ENCODE data around the gene CFAP221.

DNA sequence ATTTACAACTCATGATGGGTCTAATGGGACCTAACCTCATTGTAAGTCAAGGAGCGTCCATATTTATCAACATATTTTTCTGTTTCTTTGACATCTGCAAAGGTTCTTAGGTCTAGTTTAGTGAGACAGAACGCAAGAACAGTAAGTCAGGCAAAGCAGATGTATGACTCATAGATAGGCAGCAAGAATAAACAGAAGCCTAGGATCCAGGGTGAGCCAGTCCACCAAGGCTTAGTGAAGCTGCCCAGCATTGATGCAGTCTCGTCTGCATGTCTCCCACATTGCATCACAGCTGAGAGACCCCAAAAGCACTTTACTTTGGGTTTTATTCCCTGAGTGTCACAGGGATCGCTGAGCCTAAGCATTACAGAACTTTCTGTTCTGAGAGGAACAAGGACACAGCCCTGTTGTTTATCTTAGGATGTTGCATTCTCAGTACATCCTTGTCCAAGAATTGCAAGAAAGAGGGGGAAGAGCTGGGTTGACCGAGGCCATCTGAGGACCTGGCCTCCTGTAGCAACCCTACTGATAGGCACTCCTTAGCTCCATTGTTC is 105.2 kb downstream of the CFAP221 start:
- TF ChIP-seq SUZ12 (IDR thresholded peaks at IDR 0.05; ENCODE audit: unreplicated experiment) (no peak), CTCF (IDR thresholded peaks at IDR 0.05 in 2 of 3, conservative IDR thresholded peaks at IDR 0.05 in 1 of 3; ENCODE audit: control insufficient read depth in 2 of 3, extremely low read depth in 1 of 3, insufficient read depth in 1 of 3, low read depth in 3 of 3, low read length in 3 of 3) (no peak), RAD51 (IDR thresholded peaks at IDR 0.05) (no peak), ETV6 (conservative IDR thresholded peaks at IDR 0.05 in 1 of 2, IDR thresholded peaks at IDR 0.05 in 1 of 2; ENCODE audit: borderline replicate concordance in 1 of 2, low read depth in 1 of 2) (no peak), EZH2 (IDR thresholded peaks at IDR 0.05; ENCODE audit: borderline replicate concordance, control insufficient read depth, low read depth, low read length) (no peak), CHD4 (IDR thresholded peaks at IDR 0.05) (no peak), SP1 (IDR thresholded peaks at IDR 0.05; ENCODE audit: low read depth, low read length) (no peak), ZNF384 (IDR thresholded peaks at IDR 0.05; ENCODE audit: borderline replicate concordance, low read depth, low read length) (no peak), TARDBP (IDR thresholded peaks at IDR 0.05; ENCODE audit: borderline replicate concordance) (no peak), MAX (IDR thresholded peaks at IDR 0.05; ENCODE audit: low read depth, low read length) (no peak), YY1 (IDR thresholded peaks at IDR 0.05; ENCODE audit: low read depth, low read length) (no peak), MXI1 (IDR thresholded peaks at IDR 0.05; ENCODE audit: low read depth, low read length) (no peak), RAD21 (IDR thresholded peaks at IDR 0.05; ENCODE audit: insufficient read depth, low read depth, low read length) (no peak)
